ENCODE data around the gene TBC1D14. TPM values are rescaled to one million over a fixed set of nuclear protein-coding genes. Genes with fewer than 3 reads are reported as not detected.

The TBC1D14 gene
- total and polyA plus RNA-seq, 10 of the 15 experiments (the other 5 are each of a cell fraction or from before 2014, with no cell fraction given): 0.87 to 39.3 (median 30.1) TPM

DNA sequence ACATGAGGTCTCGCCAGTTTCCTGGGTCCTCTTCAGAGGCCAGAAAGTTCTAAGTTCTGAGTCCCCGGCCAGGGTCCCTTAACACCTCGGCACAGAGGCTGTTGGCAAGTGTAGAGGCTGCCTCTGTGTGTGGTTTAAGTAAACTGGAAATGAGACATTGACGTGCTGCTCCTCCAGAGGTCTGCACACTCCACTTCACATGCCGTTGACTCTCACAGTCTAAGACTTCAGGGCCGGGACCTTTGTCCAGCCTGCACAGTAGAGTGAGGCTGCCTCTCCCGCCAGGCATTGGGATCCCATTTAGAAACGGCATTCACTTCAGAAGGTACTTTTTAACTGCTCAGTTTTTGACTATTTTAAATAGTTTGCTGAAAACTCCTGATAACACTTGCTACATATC, 123.0 kb downstream of the TBC1D14 start:
- no peak overlapping the region for H3K9ac ChIP-seq (ENCODE audit: control insufficient read depth, insufficient read depth, low read length)
- intact Hi-C loops (cut with micrococcal nuclease; ENCODE audit: unreplicated experiment) (no loop called here), in situ Hi-C loops (cut with MboI) (no loop called here)
- no peak overlapping the region for H3K27ac ChIP-seq (ENCODE audit: control insufficient read depth, insufficient read depth)
- CTCF ChIA-PET: no interaction called here
- no peak for FAIRE-seq
- ATAC-seq: no peak
- no peaks in the 10 kb centered on the region for H3K4me1 ChIP-seq (ENCODE audit: control insufficient read depth, insufficient read depth, low read length)
- TF ChIP-seq ESRRA (IDR thresholded peaks at IDR 0.05; ENCODE audit: low read length) (no peak), SIX5 (IDR thresholded peaks at IDR 0.05; ENCODE audit: low read depth, low read length, severe bottlenecking) (no peak), SMAD1 (IDR thresholded peaks at IDR 0.05; ENCODE audit: low read depth, partially characterized antibody) (no peak), RB1 (IDR thresholded peaks at IDR 0.05; ENCODE audit: borderline replicate concordance) (no peak), YBX1 (IDR thresholded peaks at IDR 0.05) (no peak), E2F8 (IDR thresholded peaks at IDR 0.05; ENCODE audit: low read depth, partially characterized antibody) (no peak), NFYB (IDR thresholded peaks at IDR 0.05; ENCODE audit: insufficient read depth, low read depth, low read length) (no peak), SP1 (IDR thresholded peaks at IDR 0.05; ENCODE audit: low read depth, low read length) (no peak), NFIC (IDR thresholded peaks at IDR 0.05; ENCODE audit: low read depth, low read length) (no peak), ZBTB4 (CRISPR knock-in tag; IDR thresholded peaks at IDR 0.05) (no peak)
- BruUV-seq (replicated peaks): no TSS peak
- 98% methylated on average over 8 of the region's 8 CpGs for WGBS (ENCODE audit: insufficient coverage, insufficient replicate concordance, low lambda C conversion rate, missing lambda C conversion rate)
- DNase-seq (ENCODE audit: low read depth, low spot score): no peak
- no peak overlapping the region for H3K4me3 ChIP-seq
- H3K36me3 ChIP-seq (ENCODE audit: control insufficient read depth in 2 of 2, insufficient read depth in 2 of 2, low read length in 1 of 2): peaks cover 7 to 14% of the 10 kb centered on the region in 2 experiments
- H3K27me3 ChIP-seq (replicated peaks in 1 of 2; ENCODE audit: control insufficient read depth in 2 of 2, insufficient read depth in 2 of 2, low read length in 1 of 2): no peaks in the 10 kb centered on the region
- H3K4me2 ChIP-seq (ENCODE audit: control insufficient read depth, insufficient read depth): no peak overlapping the region
- SMC1A ChIA-PET (ENCODE audit: uncharacterized antibody, unreplicated experiment): no interaction called here
- no peak overlapping the region for H2AFZ ChIP-seq (ENCODE audit: control insufficient read depth, low read depth, low read length)
- no peaks in the 10 kb centered on the region for H3K79me2 ChIP-seq (ENCODE audit: control insufficient read depth, insufficient read depth, low read length)
- POLR2A ChIA-PET: no interaction called here
- RAD21 ChIA-PET (ENCODE audit: unreplicated experiment): interaction anchor here (1.3 kb wide), 1 partner anchor 124 kb away, joined by 4 read pairs; no protein-coding TSS in a partner anchor
- H3K9me3 ChIP-seq (replicated peaks; ENCODE audit: control insufficient read depth, insufficient read depth, low read length): no peaks in the 10 kb centered on the region
- no peaks in the 10 kb centered on the region for H4K20me1 ChIP-seq (ENCODE audit: control insufficient read depth, insufficient read depth)
